Vagina (tissue), 2 donors: ENCODE data around the gene HAS3. TPM values are rescaled to one million over a fixed set of nuclear protein-coding genes. Genes with fewer than 3 reads are reported as not detected.
A peak's percentile ranks its signal among the peaks of the same experiment; 100 is the strongest.

Experiments used
- DNase-seq, 2 donors: peaks; one replicate each; pipeline ENCODE4 v3.0.0-alpha.2; 2017; ENCODE audit errors: extremely low spot score in 2 of 2
- H3K27ac ChIP-seq: fragments of 200-600 bp; sonication (generic); one replicate; pipeline ENCODE4 v1.5.1; 2019
- H3K27me3 ChIP-seq: fragments of 200-600 bp; sonication (generic); one replicate; pipeline ENCODE4 v1.5.1; 2019
- H3K36me3 ChIP-seq, 2 donors: fragments of 200-600 bp; sonication (generic); one replicate each; pipeline ENCODE4 v1.5.1; 2017 to 2019
- H3K4me1 ChIP-seq: fragments of 200-600 bp; sonication (generic); one replicate; pipeline ENCODE4 v1.5.1; 2019
- H3K4me3 ChIP-seq, 2 donors: fragments of 200-600 bp; sonication (generic); 1 replicate in 1 of 2; 2 replicates in 1 of 2; pipeline ENCODE4 v1.5.1; 2016 to 2019
- H3K9me3 ChIP-seq: fragments of 200-600 bp; sonication (generic); one replicate; pipeline ENCODE4 v1.5.1; 2019
- POLR2A ChIP-seq, 2 donors: fragments of 450-650 bp; IDR thresholded peaks; one replicate each; pipeline ENCODE4 v1.6.1; 2017; ENCODE audit warnings: antibody characterized with exemption in 2 of 2, mild to moderate bottlenecking in 2 of 2, moderate library complexity in 2 of 2
- POLR2AphosphoS5 ChIP-seq, 2 donors: sonication (generic); formaldehyde crosslinking; IDR thresholded peaks; one replicate each; pipeline ENCODE4 v1.9.0; 2017; ENCODE audit warnings: antibody characterized with exemption in 2 of 2, mild to moderate bottlenecking in 2 of 2, low read depth in 1 of 2; ENCODE audit not compliant: insufficient read depth in 1 of 2
- intact Hi-C: fragments of 100-400 bp; cut with DNase I; formaldehyde crosslinking; loops from one replicate; pipeline ENCODE4 v1.15.1; 2023
- total RNA-seq: library from RNA; depleted of rRNA; stranded (reverse); fragments of >200 nt; gene quantifications from one replicate; pipeline ENCODE4 v1.2.3, GENCODE V29; 2016
- TF ChIP-seq, protein P1 (sequence below), 3 experiments: fragments of 450-650 bp in 2 of 3; fragments of 200-600 bp in 1 of 3; sonication (generic) in 1 of 3; IDR thresholded peaks; one replicate each; pipeline ENCODE4 v1.5.1; 2017 to 2019; ENCODE audit warnings: antibody characterized with exemption in 3 of 3, mild to moderate bottlenecking in 2 of 3, moderate library complexity in 2 of 3

Gene HAS3
- total RNA-seq, 1 donor from 2014 or later: 25.8 TPM

DNA sequence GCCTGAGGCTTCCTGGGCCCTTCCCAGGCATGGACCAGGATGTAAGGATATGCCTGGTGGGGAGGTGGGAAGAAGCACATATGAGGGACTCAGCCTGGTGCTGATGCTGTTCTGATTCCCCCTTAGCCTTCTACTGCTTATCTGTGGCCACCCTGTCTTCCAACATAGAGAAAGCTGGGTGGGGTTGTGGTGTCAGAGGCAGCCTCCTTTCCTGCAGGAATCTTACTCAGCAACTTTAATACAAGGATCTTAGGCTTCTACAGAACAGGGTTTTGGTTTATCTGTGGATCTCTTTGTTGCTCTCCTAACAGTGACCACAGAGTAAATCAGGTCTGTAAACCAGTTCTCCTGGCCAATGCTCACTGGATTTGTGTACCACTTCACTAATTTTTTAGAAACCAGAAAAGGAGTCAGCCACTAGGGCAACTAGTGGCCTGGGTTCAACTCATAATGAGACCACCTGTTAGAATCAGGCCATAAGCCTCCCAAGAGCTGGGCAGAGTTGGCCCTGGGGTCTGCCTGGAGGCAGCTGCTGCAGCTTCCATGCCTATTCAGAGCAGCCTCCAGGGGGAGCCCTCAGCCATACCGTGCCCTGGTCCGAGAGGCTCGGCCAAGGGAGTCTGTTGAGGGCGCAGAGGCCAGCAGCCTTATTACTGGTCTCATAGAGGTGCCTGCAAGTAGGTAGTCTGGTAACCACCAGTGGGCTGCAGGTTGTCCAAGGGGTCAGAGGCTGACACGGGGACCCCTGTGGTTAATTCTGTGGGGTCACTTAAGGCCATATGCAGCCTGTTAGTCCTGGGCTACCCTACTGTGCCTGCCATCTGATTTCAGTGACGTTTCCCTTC lies 7.1 kb downstream of the HAS3 start:
- no peak for TF ChIP-seq POLR2A (IDR thresholded peaks at IDR 0.05)
- TF ChIP-seq, protein P1, sequence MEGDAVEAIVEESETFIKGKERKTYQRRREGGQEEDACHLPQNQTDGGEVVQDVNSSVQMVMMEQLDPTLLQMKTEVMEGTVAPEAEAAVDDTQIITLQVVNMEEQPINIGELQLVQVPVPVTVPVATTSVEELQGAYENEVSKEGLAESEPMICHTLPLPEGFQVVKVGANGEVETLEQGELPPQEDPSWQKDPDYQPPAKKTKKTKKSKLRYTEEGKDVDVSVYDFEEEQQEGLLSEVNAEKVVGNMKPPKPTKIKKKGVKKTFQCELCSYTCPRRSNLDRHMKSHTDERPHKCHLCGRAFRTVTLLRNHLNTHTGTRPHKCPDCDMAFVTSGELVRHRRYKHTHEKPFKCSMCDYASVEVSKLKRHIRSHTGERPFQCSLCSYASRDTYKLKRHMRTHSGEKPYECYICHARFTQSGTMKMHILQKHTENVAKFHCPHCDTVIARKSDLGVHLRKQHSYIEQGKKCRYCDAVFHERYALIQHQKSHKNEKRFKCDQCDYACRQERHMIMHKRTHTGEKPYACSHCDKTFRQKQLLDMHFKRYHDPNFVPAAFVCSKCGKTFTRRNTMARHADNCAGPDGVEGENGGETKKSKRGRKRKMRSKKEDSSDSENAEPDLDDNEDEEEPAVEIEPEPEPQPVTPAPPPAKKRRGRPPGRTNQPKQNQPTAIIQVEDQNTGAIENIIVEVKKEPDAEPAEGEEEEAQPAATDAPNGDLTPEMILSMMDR (IDR thresholded peaks at IDR 0.05): peak in 2 of 3 experiments; percentile 17 to 22
- TF ChIP-seq POLR2AphosphoS5 (IDR thresholded peaks at IDR 0.05; ENCODE audit: insufficient read depth in 1 of 2, low read depth in 1 of 2): no peak
- no peaks in the 10 kb centered on the region for H3K27me3 ChIP-seq

DNA sequence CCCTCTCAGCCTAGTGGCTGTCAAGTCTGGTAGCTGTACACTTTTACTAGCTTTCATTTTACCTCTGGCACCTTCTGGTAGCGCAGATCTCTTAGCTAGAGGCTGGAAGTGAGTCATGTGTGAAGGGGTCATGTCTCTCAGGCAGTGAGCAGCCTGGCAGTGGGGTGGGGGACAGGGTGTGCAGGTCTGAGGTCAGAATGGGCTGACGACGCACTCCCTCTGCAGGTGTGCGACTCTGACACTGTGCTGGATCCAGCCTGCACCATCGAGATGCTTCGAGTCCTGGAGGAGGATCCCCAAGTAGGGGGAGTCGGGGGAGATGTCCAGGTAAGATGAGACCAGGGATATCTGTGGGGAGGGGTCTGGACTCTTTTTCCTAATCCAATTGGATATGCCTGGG lies 7.8 kb downstream of the HAS3 start:
- no peak for DNase-seq
- Histone ChIP-seq H3K4me1 (peaks cover 23% of the 10 kb centered on the region), H3K27me3 (no peaks in the 10 kb centered on the region), H3K4me3 (no peak overlapping the region), H3K27ac (no peak overlapping the region), H3K9me3 (no peaks in the 10 kb centered on the region), H3K36me3 (peaks cover 0 to 24% of the 10 kb centered on the region in 2 donors)
- intact Hi-C loops: no loop called here
- TF ChIP-seq, protein P1 (IDR thresholded peaks at IDR 0.05): no peak
- TF ChIP-seq POLR2AphosphoS5 (IDR thresholded peaks at IDR 0.05; ENCODE audit: insufficient read depth in 1 of 2, low read depth in 1 of 2) (no peak), POLR2A (IDR thresholded peaks at IDR 0.05) (no peak)

More for the DNA sequence above, 7.1 kb downstream of the HAS3 start:
- no peak for DNase-seq
- peaks cover 21% of the 10 kb centered on the region for H3K4me1 ChIP-seq
- H3K4me3 ChIP-seq: no peak overlapping the region
- H3K36me3 ChIP-seq: peaks cover 0 to 20% of the 10 kb centered on the region in 2 donors
- no peak overlapping the region for H3K27ac ChIP-seq
- intact Hi-C loops: no loop called here
- no peaks in the 10 kb centered on the region for H3K9me3 ChIP-seq

DNA sequence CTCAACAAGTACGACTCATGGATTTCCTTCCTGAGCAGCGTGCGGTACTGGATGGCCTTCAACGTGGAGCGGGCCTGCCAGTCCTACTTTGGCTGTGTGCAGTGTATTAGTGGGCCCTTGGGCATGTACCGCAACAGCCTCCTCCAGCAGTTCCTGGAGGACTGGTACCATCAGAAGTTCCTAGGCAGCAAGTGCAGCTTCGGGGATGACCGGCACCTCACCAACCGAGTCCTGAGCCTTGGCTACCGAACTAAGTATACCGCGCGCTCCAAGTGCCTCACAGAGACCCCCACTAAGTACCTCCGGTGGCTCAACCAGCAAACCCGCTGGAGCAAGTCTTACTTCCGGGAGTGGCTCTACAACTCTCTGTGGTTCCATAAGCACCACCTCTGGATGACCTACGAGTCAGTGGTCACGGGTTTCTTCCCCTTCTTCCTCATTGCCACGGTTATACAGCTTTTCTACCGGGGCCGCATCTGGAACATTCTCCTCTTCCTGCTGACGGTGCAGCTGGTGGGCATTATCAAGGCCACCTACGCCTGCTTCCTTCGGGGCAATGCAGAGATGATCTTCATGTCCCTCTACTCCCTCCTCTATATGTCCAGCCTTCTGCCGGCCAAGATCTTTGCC lies 9.0 kb downstream of the HAS3 start:
- intact Hi-C loops: no loop called here
- TF ChIP-seq POLR2A (IDR thresholded peaks at IDR 0.05) (no peak), POLR2AphosphoS5 (IDR thresholded peaks at IDR 0.05; ENCODE audit: insufficient read depth in 1 of 2, low read depth in 1 of 2) (no peak)
- TF ChIP-seq, protein P1 (IDR thresholded peaks at IDR 0.05): no peak
- Histone ChIP-seq H3K9me3 (no peaks in the 10 kb centered on the region), H3K36me3 (peaks cover 0 to 35% of the 10 kb centered on the region in 2 donors), H3K4me1 (peaks cover 27% of the 10 kb centered on the region), H3K4me3 (no peak overlapping the region), H3K27me3 (no peaks in the 10 kb centered on the region), H3K27ac (no peak overlapping the region)
- no peak for DNase-seq

DNA sequence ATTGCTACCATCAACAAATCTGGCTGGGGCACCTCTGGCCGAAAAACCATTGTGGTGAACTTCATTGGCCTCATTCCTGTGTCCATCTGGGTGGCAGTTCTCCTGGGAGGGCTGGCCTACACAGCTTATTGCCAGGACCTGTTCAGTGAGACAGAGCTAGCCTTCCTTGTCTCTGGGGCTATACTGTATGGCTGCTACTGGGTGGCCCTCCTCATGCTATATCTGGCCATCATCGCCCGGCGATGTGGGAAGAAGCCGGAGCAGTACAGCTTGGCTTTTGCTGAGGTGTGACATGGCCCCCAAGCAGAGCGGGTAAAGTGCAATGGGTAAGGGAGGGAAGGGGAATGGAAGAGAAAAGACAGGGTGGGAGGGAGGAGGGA lies 9.5 kb downstream of the HAS3 start:
- no peak for DNase-seq
- intact Hi-C loops: no loop called here
- H3K4me1 ChIP-seq: peaks cover 27% of the 10 kb centered on the region
- H3K4me3 ChIP-seq: no peak overlapping the region
- no peaks in the 10 kb centered on the region for H3K27me3 ChIP-seq
- peaks cover 0 to 36% of the 10 kb centered on the region in 2 donors for H3K36me3 ChIP-seq
- no peak overlapping the region for H3K27ac ChIP-seq
- TF ChIP-seq POLR2A (IDR thresholded peaks at IDR 0.05): no peak
- no peaks in the 10 kb centered on the region for H3K9me3 ChIP-seq

DNA sequence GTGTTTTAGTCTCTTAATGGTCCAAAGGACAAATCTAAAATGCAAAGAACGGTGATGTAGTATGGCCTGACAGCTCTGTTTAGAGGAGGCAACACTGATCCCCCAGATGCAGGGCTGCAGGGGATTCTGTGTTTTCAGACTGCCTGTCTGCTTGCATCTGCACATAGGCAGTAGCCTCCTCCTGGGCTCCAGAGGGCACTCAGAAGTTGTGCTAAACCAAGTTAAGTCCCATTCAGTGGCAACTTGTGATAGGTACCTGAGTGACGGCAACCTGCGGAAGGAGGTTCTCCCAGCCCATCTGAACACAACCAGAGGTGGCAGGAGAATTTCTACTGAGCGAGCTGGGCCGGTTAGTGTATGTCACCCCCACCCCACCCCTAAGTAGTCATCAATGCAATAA lies 9.9 kb downstream of the HAS3 start:
- H3K4me1 ChIP-seq: peaks cover 27% of the 10 kb centered on the region
- H3K4me3 ChIP-seq: no peak overlapping the region
- H3K27ac ChIP-seq: no peak overlapping the region
- TF ChIP-seq POLR2AphosphoS5 (IDR thresholded peaks at IDR 0.05; ENCODE audit: insufficient read depth in 1 of 2, low read depth in 1 of 2) (no peak), POLR2A (IDR thresholded peaks at IDR 0.05) (no peak)
- TF ChIP-seq, protein P1 (IDR thresholded peaks at IDR 0.05): no peak
- intact Hi-C loops: no loop called here
- DNase-seq: no peak
- no peaks in the 10 kb centered on the region for H3K9me3 ChIP-seq
- H3K36me3 ChIP-seq: peaks cover 0 to 40% of the 10 kb centered on the region in 2 donors
- H3K27me3 ChIP-seq: no peaks in the 10 kb centered on the region
